Lung (tissue), 12 donors: ENCODE measurements around the gene SLAMF9. TPM values are rescaled to one million over a fixed set of nuclear protein-coding genes. Genes with fewer than 3 reads are reported as not detected.

ENCODE experiments used
- ATAC-seq: fragments of 200-7000 bp; cut with Tn5 transposase; one replicate; pipeline ENCODE4 v1.9.1; 2020; ENCODE audit warnings: moderate number of reproducible peaks; ENCODE audit not compliant: insufficient read depth, low FRiP score
- DNase-seq, 3 donors: peaks; one replicate each; pipeline ENCODE4 v3.0.0-alpha.2; 2013 to 2017
- H3K27ac ChIP-seq, 2 donors: one replicate each; pipeline ENCODE4 v1.5.1; 2013; ENCODE audit warnings: mild to moderate bottlenecking in 2 of 2, moderate library complexity in 2 of 2, control low read depth in 1 of 2, inconsistent platforms in 1 of 2, low read depth in 1 of 2, low read length in 1 of 2
- H3K27me3 ChIP-seq, 3 donors: one replicate each; pipeline ENCODE4 v1.5.1; 2013; ENCODE audit warnings: low read length in 2 of 3; ENCODE audit not compliant: control insufficient read depth in 3 of 3, insufficient read depth in 3 of 3
- H3K36me3 ChIP-seq, 4 donors: one replicate each; pipeline ENCODE4 v1.5.1; 2013; ENCODE audit warnings: low read length in 4 of 4, mild to moderate bottlenecking in 1 of 4, moderate library complexity in 1 of 4; ENCODE audit not compliant: control insufficient read depth in 4 of 4, insufficient read depth in 4 of 4
- H3K4me1 ChIP-seq, 5 donors: one replicate each; pipeline ENCODE4 v1.5.1; 2013; ENCODE audit warnings: low read length in 5 of 5, mild to moderate bottlenecking in 2 of 5, moderate library complexity in 1 of 5; ENCODE audit not compliant: control insufficient read depth in 5 of 5, insufficient read depth in 5 of 5
- H3K4me3 ChIP-seq: one replicate; pipeline ENCODE4 v1.5.1; 2013; ENCODE audit warnings: mild to moderate bottlenecking, control low read depth, moderate library complexity
- H3K9ac ChIP-seq, 2 donors: one replicate each; pipeline ENCODE4 v1.5.1; 2013; ENCODE audit warnings: low read length in 2 of 2, control low read depth in 1 of 2; ENCODE audit not compliant: insufficient read depth in 1 of 2
- H3K9me3 ChIP-seq, 4 donors: one replicate each; pipeline ENCODE4 v1.5.1; 2013; ENCODE audit warnings: low read length in 3 of 4, mild to moderate bottlenecking in 1 of 4, moderate library complexity in 1 of 4; ENCODE audit not compliant: control insufficient read depth in 4 of 4, insufficient read depth in 3 of 4
- WGBS, 2 donors: extraction: QIAGEN DNeasy Blood & Tissue Kit; methylation state at CpG; one replicate each; pipeline ENCODE4 v1.1.7; 2013; 5-methylcytosine and 5-hydroxymethylcytosine counted together
- polyA plus RNA-seq, 2 donors: library from polyadenylated mRNA; stranded (reverse); fragments of 200-250 nt; gene quantifications; one replicate each; pipeline ENCODE4 v1.2.1, GENCODE V29; 2013
- total RNA-seq, 2 donors: library from RNA; depleted of rRNA in 1 of 2; stranded (reverse); fragments of >200 nt in 1 of 2; gene quantifications; one replicate each; pipeline ENCODE4 v1.2.1, GENCODE V29; 2014 to 2021
- TF ChIP-seq, protein P1 (sequence below): IDR thresholded peaks from 2 replicates; pipeline ENCODE4 v1.5.1; 2012; ENCODE audit warnings: mild to moderate bottlenecking; ENCODE audit errors: control extremely low read depth, extremely low read depth
- donor health status: control.
- donor health status: control.
- donor health status: Bipolar disorder and iron deficiency.
- donor health status: healthy.
- donor health status: DM: yes; HTN: yes; CAD: no.

SLAMF9 gene
- total and polyA plus RNA-seq, 4 donors: 0.37 to 0.74 (median 0.40) TPM

DNA sequence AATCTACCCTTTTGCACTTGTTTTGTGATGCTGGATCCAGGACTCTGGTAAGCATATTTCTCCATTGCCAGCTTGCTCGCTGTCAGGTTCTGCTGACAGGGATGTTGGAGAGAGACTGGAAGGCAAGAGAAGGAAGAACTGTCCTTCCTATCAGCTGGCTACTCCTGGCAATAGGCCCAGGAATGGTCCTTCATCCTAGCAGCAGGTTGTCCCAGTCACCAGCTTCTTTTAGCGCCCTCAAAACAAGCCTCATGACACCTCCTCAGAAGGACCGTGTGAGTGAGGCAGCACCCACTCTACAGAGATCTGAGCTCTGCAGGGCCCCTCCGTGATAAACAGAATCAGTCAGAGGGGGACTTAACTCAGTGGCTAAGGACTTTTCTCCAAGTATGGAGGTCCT, 33.1 kb upstream of the SLAMF9 start:
- H3K36me3 ChIP-seq: no peaks in the 10 kb centered on the region
- no peak overlapping the region for H3K27ac ChIP-seq
- H3K9ac ChIP-seq: no peak overlapping the region
- H3K27me3 ChIP-seq: peaks cover 0 to 2% (median 0%) of the 10 kb centered on the region in 3 donors
- WGBS, 2 donors: 78 to 79% methylated on average over 4 of the region's 4 CpGs
- no peaks in the 10 kb centered on the region for H3K9me3 ChIP-seq
- ATAC-seq: no peak
- no peak for DNase-seq
- TF ChIP-seq, protein P1, sequence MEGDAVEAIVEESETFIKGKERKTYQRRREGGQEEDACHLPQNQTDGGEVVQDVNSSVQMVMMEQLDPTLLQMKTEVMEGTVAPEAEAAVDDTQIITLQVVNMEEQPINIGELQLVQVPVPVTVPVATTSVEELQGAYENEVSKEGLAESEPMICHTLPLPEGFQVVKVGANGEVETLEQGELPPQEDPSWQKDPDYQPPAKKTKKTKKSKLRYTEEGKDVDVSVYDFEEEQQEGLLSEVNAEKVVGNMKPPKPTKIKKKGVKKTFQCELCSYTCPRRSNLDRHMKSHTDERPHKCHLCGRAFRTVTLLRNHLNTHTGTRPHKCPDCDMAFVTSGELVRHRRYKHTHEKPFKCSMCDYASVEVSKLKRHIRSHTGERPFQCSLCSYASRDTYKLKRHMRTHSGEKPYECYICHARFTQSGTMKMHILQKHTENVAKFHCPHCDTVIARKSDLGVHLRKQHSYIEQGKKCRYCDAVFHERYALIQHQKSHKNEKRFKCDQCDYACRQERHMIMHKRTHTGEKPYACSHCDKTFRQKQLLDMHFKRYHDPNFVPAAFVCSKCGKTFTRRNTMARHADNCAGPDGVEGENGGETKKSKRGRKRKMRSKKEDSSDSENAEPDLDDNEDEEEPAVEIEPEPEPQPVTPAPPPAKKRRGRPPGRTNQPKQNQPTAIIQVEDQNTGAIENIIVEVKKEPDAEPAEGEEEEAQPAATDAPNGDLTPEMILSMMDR: no peak
- no peak overlapping the region for H3K4me3 ChIP-seq
- H3K4me1 ChIP-seq: peaks cover 0 to 4% (median 0%) of the 10 kb centered on the region in 5 donors

DNA sequence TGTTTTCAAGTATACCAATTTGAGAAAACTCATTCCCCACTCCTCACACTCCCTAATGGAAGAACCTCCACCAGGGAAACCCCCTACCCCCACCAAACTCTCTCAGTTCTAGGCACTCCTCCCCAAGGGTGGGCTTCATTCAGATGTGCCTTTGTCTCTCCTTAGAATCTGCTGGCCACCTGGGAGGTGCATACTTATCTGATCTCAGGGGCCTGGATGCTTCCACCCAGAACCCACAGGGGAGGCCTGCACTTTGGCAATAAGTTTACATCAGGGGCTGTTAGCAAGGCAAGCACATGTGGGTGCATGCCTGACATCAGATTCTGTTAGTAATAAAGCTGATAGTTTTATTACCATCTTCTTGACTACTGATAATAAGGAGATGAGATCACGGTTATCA, 32.5 kb upstream of the SLAMF9 start:
- DNase-seq (no peak), ATAC-seq (no peak)
- no peak overlapping the region for H3K9ac ChIP-seq
- peaks cover 0 to 2% (median 0%) of the 10 kb centered on the region in 3 donors for H3K27me3 ChIP-seq
- TF ChIP-seq, protein P1: no peak
- H3K4me3 ChIP-seq: no peak overlapping the region
- H3K27ac ChIP-seq: no peak overlapping the region
- H3K9me3 ChIP-seq: no peaks in the 10 kb centered on the region
- H3K36me3 ChIP-seq: no peaks in the 10 kb centered on the region
- WGBS, 2 donors: 97 to 100% methylated on average over 1 of the region's 1 CpG
- peaks cover 0 to 4% (median 0%) of the 10 kb centered on the region in 5 donors for H3K4me1 ChIP-seq

DNA sequence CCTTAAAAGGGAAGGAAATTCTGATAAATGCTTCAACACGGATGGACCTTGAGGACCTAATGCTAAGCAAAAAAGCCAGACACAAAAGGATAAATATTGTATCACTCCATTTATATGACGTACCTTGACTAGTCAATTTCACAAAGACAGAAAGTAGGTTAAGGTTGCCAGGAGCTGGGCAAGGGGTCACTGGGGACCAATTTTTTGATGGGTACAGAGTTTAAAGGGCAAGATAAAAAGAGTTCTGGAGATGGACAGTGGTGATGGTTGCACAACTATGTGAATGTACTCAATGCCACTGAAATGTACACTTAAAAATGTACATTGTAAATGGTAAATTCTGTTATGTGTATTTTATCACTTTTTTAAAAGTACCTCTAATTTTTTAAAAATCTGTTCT, 32.1 kb upstream of the SLAMF9 start:
- H3K36me3 ChIP-seq: no peaks in the 10 kb centered on the region
- no peaks in the 10 kb centered on the region for H3K4me1 ChIP-seq
- H3K27me3 ChIP-seq: peaks cover 0 to 2% (median 0%) of the 10 kb centered on the region in 3 donors
- H3K4me3 ChIP-seq: no peak overlapping the region
- H3K9ac ChIP-seq: no peak overlapping the region
- TF ChIP-seq, protein P1: no peak
- H3K9me3 ChIP-seq: no peaks in the 10 kb centered on the region
- no peak for ATAC-seq
- 69 to 75% methylated on average over 2 of the region's 2 CpGs for WGBS, 2 donors
- no peak overlapping the region for H3K27ac ChIP-seq
- no peak for DNase-seq

DNA sequence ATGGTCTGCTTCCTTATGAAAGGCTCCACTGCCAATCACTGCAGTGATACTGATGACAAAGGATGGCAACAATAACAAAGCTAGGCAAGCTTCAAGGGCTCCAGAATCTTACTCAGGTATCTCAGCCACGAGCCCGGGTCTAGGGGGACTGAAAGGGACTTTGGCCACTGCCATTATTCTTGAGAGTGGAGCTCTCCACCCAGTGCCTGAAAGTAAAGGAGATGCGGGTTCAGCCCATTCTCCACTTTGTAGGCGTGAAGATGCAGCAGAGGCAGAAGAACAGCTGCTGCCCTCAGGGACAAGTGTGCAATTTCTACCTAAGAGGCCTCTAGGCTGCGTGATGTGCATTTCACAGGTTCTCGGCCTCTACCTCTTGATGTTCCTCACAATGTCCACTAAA, 31.4 kb upstream of the SLAMF9 start:
- no peak for ATAC-seq
- TF ChIP-seq, protein P1: no peak
- no peak for DNase-seq
- Histone ChIP-seq H3K36me3 (no peaks in the 10 kb centered on the region), H3K27ac (no peak overlapping the region), H3K4me1 (no peaks in the 10 kb centered on the region), H3K27me3 (peaks cover 0 to 2% (median 0%) of the 10 kb centered on the region in 3 donors), H3K9ac (no peak overlapping the region), H3K9me3 (no peaks in the 10 kb centered on the region), H3K4me3 (no peak overlapping the region)
- 93 to 94% methylated on average over 6 of the region's 6 CpGs for WGBS, 2 donors
